Mesendoderm (in vitro differentiated cells): ENCODE data around the gene CDC40.
A peak's percentile ranks its signal among the peaks of the same experiment; 100 is the strongest.

Experiments
- DNase-seq: peaks from one replicate; pipeline ENCODE4 v3.0.0; 2013
- H2AK5ac ChIP-seq: 2 replicates; pipeline ENCODE4 v1.6.1; 2013; ENCODE audit warnings: low read length, inconsistent platforms
- H2BK120ac ChIP-seq: 2 replicates; pipeline ENCODE4 v1.6.1; 2013; ENCODE audit warnings: low read depth, mild to moderate bottlenecking, low read length, moderate library complexity, mixed read lengths
- H2BK15ac ChIP-seq: replicated peaks from 2 replicates; pipeline ENCODE4 v1.6.1; 2013; ENCODE audit warnings: low read depth, mild to moderate bottlenecking, moderate library complexity
- H2BK5ac ChIP-seq: 2 replicates; pipeline ENCODE4 v1.6.1; 2013; ENCODE audit warnings: low read length, inconsistent platforms
- H3K18ac ChIP-seq: 2 replicates; pipeline ENCODE4 v1.6.1; 2013; ENCODE audit warnings: mild to moderate bottlenecking, low read length, mixed read lengths
- H3K23ac ChIP-seq: one replicate; pipeline ENCODE4 v1.6.1; 2013; ENCODE audit warnings: low read length
- H3K27ac ChIP-seq: 2 replicates; pipeline ENCODE4 v1.5.1; 2013; ENCODE audit warnings: low read depth, mild to moderate bottlenecking, inconsistent platforms, low read length, moderate library complexity
- H3K27me3 ChIP-seq: 2 replicates; pipeline ENCODE4 v1.6.1; 2013; ENCODE audit warnings: low read length, control low read depth, mild to moderate bottlenecking, inconsistent platforms; ENCODE audit not compliant: insufficient read depth, poor library complexity
- H3K36me3 ChIP-seq: 2 replicates; pipeline ENCODE4 v1.6.1; 2013; ENCODE audit warnings: low read length, inconsistent platforms; ENCODE audit not compliant: control insufficient read depth, insufficient read depth
- H3K4ac ChIP-seq: one replicate; pipeline ENCODE4 v1.6.1; 2013; ENCODE audit warnings: low read depth, mild to moderate bottlenecking, low read length, moderate library complexity
- H3K4me1 ChIP-seq: 2 replicates; pipeline ENCODE4 v1.6.1; 2013; ENCODE audit warnings: low read depth, low read length, inconsistent platforms; ENCODE audit not compliant: control insufficient read depth
- H3K4me2 ChIP-seq: 2 replicates; pipeline ENCODE4 v1.6.1; 2013; ENCODE audit warnings: low read length
- H3K4me3 ChIP-seq: 2 replicates; pipeline ENCODE4 v1.5.1; 2013; ENCODE audit warnings: mild to moderate bottlenecking, low read length
- H3K56ac ChIP-seq: one replicate; pipeline ENCODE4 v1.6.1; 2013; ENCODE audit warnings: low read length
- H3K79me1 ChIP-seq: 2 replicates; pipeline ENCODE4 v1.6.1; 2013; ENCODE audit warnings: low read length, inconsistent platforms
- H3K79me2 ChIP-seq: 2 replicates; pipeline ENCODE4 v1.6.1; 2013; ENCODE audit warnings: mild to moderate bottlenecking, low read length; ENCODE audit not compliant: control insufficient read depth, insufficient read depth
- H3K9ac ChIP-seq: 2 replicates; pipeline ENCODE4 v1.6.1; 2013; ENCODE audit warnings: low read length, inconsistent platforms
- H4K5ac ChIP-seq: one replicate; pipeline ENCODE4 v1.6.1; 2013; ENCODE audit warnings: low read length
- H4K8ac ChIP-seq: one replicate; pipeline ENCODE4 v1.6.1; 2013; ENCODE audit warnings: low read depth, mild to moderate bottlenecking, control low read depth, low read length, moderate library complexity
- WGBS: extraction: QIAGEN DNeasy Blood & Tissue Kit; methylation state at CpG from one replicate; pipeline ENCODE4 v1.1.7; 2013; ENCODE audit warnings: low lambda C conversion rate, missing lambda C conversion rate; ENCODE audit not compliant: insufficient coverage; ENCODE audit errors: extremely low coverage; 5-methylcytosine and 5-hydroxymethylcytosine counted together

CDC40 gene

GRCh38 chr6:110246378-110246777 is 66.2 kb downstream of the CDC40 start:
- H3K4me2 ChIP-seq, result no peak overlapping the region
- no peak overlapping the region for H2BK120ac ChIP-seq
- no peaks in the 10 kb centered on the region for H3K79me2 ChIP-seq
- no peak overlapping the region for H3K4ac ChIP-seq
- no peak overlapping the region for H3K23ac ChIP-seq
- DNase-seq, result peak; percentile 25
- no peaks in the 10 kb centered on the region for H3K79me1 ChIP-seq
- no peak overlapping the region for H3K18ac ChIP-seq
- no peaks in the 10 kb centered on the region for H3K27me3 ChIP-seq
- WGBS, result no CpG with 5 or more reads among the region's 3 CpGs
- no peak overlapping the region for H3K56ac ChIP-seq
- no peak overlapping the region for H3K27ac ChIP-seq
- H2AK5ac ChIP-seq, result no peak overlapping the region
- no peaks in the 10 kb centered on the region for H3K36me3 ChIP-seq
- H4K8ac ChIP-seq, result no peak overlapping the region
- peaks cover 2% of the 10 kb centered on the region for H3K4me1 ChIP-seq
- H2BK5ac ChIP-seq, result no peak overlapping the region
- no peak overlapping the region for H2BK15ac ChIP-seq
- H4K5ac ChIP-seq, result no peak overlapping the region
- no peak overlapping the region for H3K4me3 ChIP-seq
- no peak overlapping the region for H3K9ac ChIP-seq

DNA sequence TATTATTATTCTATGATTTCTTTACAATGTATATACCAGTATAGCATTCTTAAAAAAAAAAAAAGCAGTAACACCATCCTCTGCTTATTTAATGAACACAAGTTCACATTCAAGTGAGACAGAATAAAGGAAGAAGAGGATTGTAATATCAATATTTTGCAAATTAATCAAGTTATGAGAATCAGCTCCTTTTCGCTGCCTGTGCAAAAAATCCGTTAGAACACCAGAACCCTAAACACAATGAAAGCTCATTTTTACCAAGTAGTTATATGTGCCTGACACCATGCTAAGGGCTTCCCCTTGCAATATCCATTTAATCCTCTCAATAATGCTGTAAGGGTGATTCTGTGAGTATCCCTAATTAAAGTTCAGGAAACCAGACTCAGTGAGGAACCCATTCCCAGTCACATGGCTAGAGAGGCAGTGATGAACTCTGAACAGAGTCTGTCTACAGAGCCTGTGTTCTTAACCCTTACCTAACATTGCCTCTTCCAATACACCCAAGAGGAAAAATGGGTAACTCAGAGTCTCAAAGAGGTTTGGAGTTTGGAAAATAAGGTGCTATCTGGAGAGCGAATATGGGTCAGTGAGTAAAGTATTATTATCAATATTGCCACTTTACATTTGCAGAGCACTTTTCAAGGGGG is 66.8 kb downstream of the CDC40 start:
- Histone ChIP-seq H3K4me1 (peaks cover 2% of the 10 kb centered on the region), H3K79me1 (no peaks in the 10 kb centered on the region), H3K23ac (no peak overlapping the region), H3K56ac (no peak overlapping the region), H3K79me2 (no peaks in the 10 kb centered on the region), H3K9ac (no peak overlapping the region), H2BK5ac (no peak overlapping the region), H2BK15ac (no peak overlapping the region), H3K4ac (no peak overlapping the region), H3K27me3 (no peaks in the 10 kb centered on the region), H4K5ac (no peak overlapping the region), H2BK120ac (no peak overlapping the region), H3K4me2 (no peak overlapping the region), H2AK5ac (no peak overlapping the region), H3K27ac (no peak overlapping the region), H3K4me3 (no peak overlapping the region), H3K36me3 (no peaks in the 10 kb centered on the region), H3K18ac (no peak overlapping the region), H4K8ac (no peak overlapping the region)
- no peak for DNase-seq
- no CpG with 5 or more reads among the region's 3 CpGs for WGBS

GRCh38 chr6:110250058-110250457 is 69.8 kb downstream of the CDC40 start:
- no peak overlapping the region for H3K56ac ChIP-seq
- no peak overlapping the region for H3K18ac ChIP-seq
- no peak overlapping the region for H3K4me3 ChIP-seq
- no peak overlapping the region for H3K27ac ChIP-seq
- H3K9ac ChIP-seq, result no peak overlapping the region
- H2BK15ac ChIP-seq, result no peak overlapping the region
- no peaks in the 10 kb centered on the region for H3K79me2 ChIP-seq
- H4K8ac ChIP-seq, result no peak overlapping the region
- H3K23ac ChIP-seq, result no peak overlapping the region
- no CpG with 5 or more reads among the region's 4 CpGs for WGBS
- no peak overlapping the region for H2AK5ac ChIP-seq
- no peak overlapping the region for H3K4me2 ChIP-seq
- peaks cover 2% of the 10 kb centered on the region for H3K4me1 ChIP-seq
- DNase-seq, result peak; percentile 64
- H2BK120ac ChIP-seq, result no peak overlapping the region
- no peaks in the 10 kb centered on the region for H3K36me3 ChIP-seq
- no peak overlapping the region for H3K4ac ChIP-seq
- no peaks in the 10 kb centered on the region for H3K27me3 ChIP-seq
- no peaks in the 10 kb centered on the region for H3K79me1 ChIP-seq
- no peak overlapping the region for H4K5ac ChIP-seq
- no peak overlapping the region for H2BK5ac ChIP-seq

DNA sequence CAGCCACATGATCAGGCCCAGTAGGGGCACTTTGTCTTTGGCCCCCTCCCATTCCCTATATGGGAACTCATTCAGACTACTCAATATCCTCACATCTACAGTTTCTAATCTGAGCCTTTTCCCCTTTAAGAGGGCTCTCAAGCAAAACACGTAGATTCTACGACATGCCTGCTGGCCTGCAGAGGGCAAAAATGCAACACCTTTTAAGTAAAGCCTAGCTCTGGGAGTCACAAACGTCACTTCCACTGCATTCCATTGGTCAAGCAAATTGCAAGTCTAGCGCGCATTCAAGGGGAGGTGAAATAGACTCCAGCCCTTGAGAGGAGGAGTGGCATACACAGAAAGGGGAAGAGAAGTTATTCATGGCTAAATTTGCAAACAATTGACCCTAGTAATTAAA is 70.6 kb downstream of the CDC40 start:
- no peaks in the 10 kb centered on the region for H3K27me3 ChIP-seq
- H3K4ac ChIP-seq, result no peak overlapping the region
- no peak overlapping the region for H2AK5ac ChIP-seq
- H3K36me3 ChIP-seq, result no peaks in the 10 kb centered on the region
- no peak overlapping the region for H3K56ac ChIP-seq
- no peaks in the 10 kb centered on the region for H3K79me1 ChIP-seq
- no peak overlapping the region for H4K8ac ChIP-seq
- no peak overlapping the region for H3K4me3 ChIP-seq
- no peak overlapping the region for H3K18ac ChIP-seq
- no peak overlapping the region for H3K23ac ChIP-seq
- no peak overlapping the region for H2BK15ac ChIP-seq
- no peak overlapping the region for H2BK120ac ChIP-seq
- no peak overlapping the region for H3K9ac ChIP-seq
- DNase-seq, result peak; percentile 85
- no peaks in the 10 kb centered on the region for H3K79me2 ChIP-seq
- H3K4me1 ChIP-seq, result peaks cover 2% of the 10 kb centered on the region
- H4K5ac ChIP-seq, result no peak overlapping the region
- no peak overlapping the region for H3K27ac ChIP-seq
- H2BK5ac ChIP-seq, result no peak overlapping the region
- no CpG with 5 or more reads among the region's 5 CpGs for WGBS
- H3K4me2 ChIP-seq, result no peak overlapping the region

- no peak overlapping the region for H3K4me3 ChIP-seq
- no peak overlapping the region for H3K4ac ChIP-seq
- H3K9ac ChIP-seq, result no peak overlapping the region
- H2AK5ac ChIP-seq, result no peak overlapping the region
- no peak overlapping the region for H3K4me2 ChIP-seq
- no peak overlapping the region for H4K8ac ChIP-seq
- no peaks in the 10 kb centered on the region for H3K79me1 ChIP-seq
- DNase-seq, result peak; percentile 67
- no peak overlapping the region for H3K23ac ChIP-seq
- no peak overlapping the region for H2BK120ac ChIP-seq
- no peaks in the 10 kb centered on the region for H3K79me2 ChIP-seq
- no CpG with 5 or more reads among the region's 5 CpGs for WGBS
- no peak overlapping the region for H2BK15ac ChIP-seq
- H2BK5ac ChIP-seq, result no peak overlapping the region
- H3K27me3 ChIP-seq, result no peaks in the 10 kb centered on the region
- no peak overlapping the region for H4K5ac ChIP-seq
- H3K56ac ChIP-seq, result no peak overlapping the region
- H3K27ac ChIP-seq, result no peak overlapping the region
- no peaks in the 10 kb centered on the region for H3K36me3 ChIP-seq
- no peaks in the 10 kb centered on the region for H3K4me1 ChIP-seq
- H3K18ac ChIP-seq, result no peak overlapping the region
Observed at GRCh38 chr6:110255211-110255750, 75.1 kb downstream of the CDC40 start.

DNA sequence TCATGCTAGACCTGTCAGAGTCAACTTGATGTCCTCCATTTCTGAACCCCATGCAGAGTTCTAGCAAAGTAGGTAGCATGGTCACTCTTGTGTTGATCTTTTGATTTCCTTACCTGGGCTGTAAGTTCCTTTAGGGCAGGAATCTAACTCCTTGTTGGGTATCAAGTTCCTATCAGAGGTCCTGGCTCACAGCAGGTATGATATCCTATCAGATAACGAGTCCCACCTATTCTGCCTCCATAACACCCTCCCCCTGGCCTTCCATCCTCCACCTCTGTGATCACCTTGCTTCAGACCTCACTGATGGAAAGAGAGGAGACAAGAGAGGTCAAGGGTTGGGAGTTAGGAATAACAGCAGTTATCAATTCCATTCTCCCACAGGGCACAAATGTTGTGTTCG is 76.1 kb downstream of the CDC40 start:
- no peak overlapping the region for H2AK5ac ChIP-seq
- no CpG with 5 or more reads among the region's 2 CpGs for WGBS
- no peak overlapping the region for H3K18ac ChIP-seq
- no peaks in the 10 kb centered on the region for H3K36me3 ChIP-seq
- H3K4me2 ChIP-seq, result no peak overlapping the region
- no peak overlapping the region for H4K5ac ChIP-seq
- H2BK5ac ChIP-seq, result no peak overlapping the region
- no peaks in the 10 kb centered on the region for H3K27me3 ChIP-seq
- no peaks in the 10 kb centered on the region for H3K4me1 ChIP-seq
- H2BK120ac ChIP-seq, result no peak overlapping the region
- no peak overlapping the region for H3K4me3 ChIP-seq
- no peak overlapping the region for H2BK15ac ChIP-seq
- no peak overlapping the region for H3K9ac ChIP-seq
- no peak overlapping the region for H3K56ac ChIP-seq
- no peak overlapping the region for H3K23ac ChIP-seq
- no peaks in the 10 kb centered on the region for H3K79me2 ChIP-seq
- H3K79me1 ChIP-seq, result no peaks in the 10 kb centered on the region
- no peak overlapping the region for H3K27ac ChIP-seq
- no peak overlapping the region for H3K4ac ChIP-seq
- DNase-seq, result peak; percentile 67
- H4K8ac ChIP-seq, result no peak overlapping the region
